Activated T-helper 17 cell treated with anti-CD3 and anti-CD28 coated beads, Interleukin-2, amount 50 U/mL, for 72 hours (primary cell): ENCODE data around the gene FOSL2. TPM values are rescaled to one million over a fixed set of nuclear protein-coding genes. Genes with fewer than 3 reads are reported as not detected.
"Not testable (repeated sequence)": the region's sequence is repeated elsewhere in the genome, so short reads cannot be mapped to it uniquely, and the experiment has no call there.

Experiments used
- ATAC-seq: fragments of 150-1000 bp; cut with Tn5 transposase; replicated peaks from 2 replicates; pipeline ENCODE4 v1.10.0; 2021; ENCODE audit warnings: mild to moderate bottlenecking, moderate library complexity
- H3K27ac Mint-ChIP-seq: one replicate; pipeline ENCODE4 v1.8.0; 2022; ENCODE audit warnings: mixed read lengths
- H3K27me3 Mint-ChIP-seq: one replicate; pipeline ENCODE4 v1.8.0; 2022; ENCODE audit warnings: mixed read lengths
- H3K36me3 Mint-ChIP-seq: one replicate; pipeline ENCODE4 v1.8.0; 2022; ENCODE audit warnings: low read depth, mild to moderate bottlenecking, mixed read lengths
- H3K4me1 Mint-ChIP-seq: one replicate; pipeline ENCODE4 v1.8.0; 2022; ENCODE audit warnings: mixed read lengths
- H3K4me3 Mint-ChIP-seq: one replicate; pipeline ENCODE4 v1.8.0; 2022; ENCODE audit warnings: mild to moderate bottlenecking, mixed read lengths
- H3K9me3 Mint-ChIP-seq: one replicate; pipeline ENCODE4 v1.8.0; 2022; ENCODE audit warnings: mixed read lengths
- total RNA-seq, 2 donors: library from RNA; stranded (reverse); gene quantifications; one replicate each; pipeline ENCODE4 v1.2.3, GENCODE V29; 2022

FOSL2 gene
- total RNA-seq, 2 donors from 2014 or later: 90.9 to 214 TPM

GRCh38 chr2:28361991-28362710 lies 30.5 kb upstream of the FOSL2 start:
- peak overlapping the region; percentile 21 for H3K4me3 Mint-ChIP-seq
- peak overlapping the region; percentile 5 for H3K27ac Mint-ChIP-seq
- H3K36me3 Mint-ChIP-seq: peaks cover 6% of the 10 kb centered on the region
- ATAC-seq: no peak
- H3K9me3 Mint-ChIP-seq: no peaks in the 10 kb centered on the region
- H3K4me1 Mint-ChIP-seq: peaks cover 40% of the 10 kb centered on the region
- H3K27me3 Mint-ChIP-seq: no peaks in the 10 kb centered on the region

- H3K9me3 Mint-ChIP-seq: no peaks in the 10 kb centered on the region
- H3K36me3 Mint-ChIP-seq: peaks cover 6% of the 10 kb centered on the region
- H3K4me1 Mint-ChIP-seq: peaks cover 45% of the 10 kb centered on the region
- peak overlapping the region; percentile 31 for H3K4me3 Mint-ChIP-seq
- peak overlapping the region; percentile 48 for H3K27ac Mint-ChIP-seq
- ATAC-seq: no peak
- no peaks in the 10 kb centered on the region for H3K27me3 Mint-ChIP-seq
Measured at GRCh38 chr2:28362991-28363521, 29.6 kb upstream of the FOSL2 start.

- H3K4me3 Mint-ChIP-seq: peak overlapping the region; percentile 31
- no peaks in the 10 kb centered on the region for H3K27me3 Mint-ChIP-seq
- no peaks in the 10 kb centered on the region for H3K9me3 Mint-ChIP-seq
- no peak for ATAC-seq
- peaks cover 6% of the 10 kb centered on the region for H3K36me3 Mint-ChIP-seq
- H3K4me1 Mint-ChIP-seq: peaks cover 45% of the 10 kb centered on the region
- H3K27ac Mint-ChIP-seq: peak overlapping the region; percentile 62
Measured at GRCh38 chr2:28363686-28364280, 28.9 kb upstream of the FOSL2 start.

- Mint-ChIP-seq H3K4me3 (no peak overlapping the region), H3K9me3 (no peaks in the 10 kb centered on the region), H3K36me3 (no peaks in the 10 kb centered on the region), H3K27ac (peak overlapping the region; percentile 62), H3K27me3 (no peaks in the 10 kb centered on the region), H3K4me1 (peaks cover 37% of the 10 kb centered on the region)
- ATAC-seq: no peak
Measured at GRCh38 chr2:28364610-28365009, 28.0 kb upstream of the FOSL2 start.

GRCh38 chr2:28365158-28365557 lies 27.5 kb upstream of the FOSL2 start:
- Mint-ChIP-seq H3K4me1 (peaks cover 37% of the 10 kb centered on the region), H3K9me3 (no peaks in the 10 kb centered on the region), H3K27ac (peak overlapping the region; percentile 62), H3K27me3 (no peaks in the 10 kb centered on the region), H3K36me3 (no peaks in the 10 kb centered on the region), H3K4me3 (no peak overlapping the region)
- no peak for ATAC-seq

- Mint-ChIP-seq H3K4me1 (peaks cover 31% of the 10 kb centered on the region), H3K9me3 (no peaks in the 10 kb centered on the region), H3K4me3 (peak overlapping the region; percentile 68), H3K27ac (peak overlapping the region; percentile 86), H3K27me3 (no peaks in the 10 kb centered on the region), H3K36me3 (no peaks in the 10 kb centered on the region)
- ATAC-seq: no peak
Measured at GRCh38 chr2:28366149-28366495, 26.5 kb upstream of the FOSL2 start.

GRCh38 chr2:28366496-28367282 lies 26.0 kb upstream of the FOSL2 start:
- ATAC-seq: peak; percentile 92
- Mint-ChIP-seq H3K4me3 (peak overlapping the region; percentile 68), H3K36me3 (no peaks in the 10 kb centered on the region), H3K4me1 (peaks cover 28% of the 10 kb centered on the region), H3K27me3 (no peaks in the 10 kb centered on the region), H3K27ac (peak overlapping the region; percentile 86), H3K9me3 (no peaks in the 10 kb centered on the region)

- H3K36me3 Mint-ChIP-seq: no peaks in the 10 kb centered on the region
- H3K27me3 Mint-ChIP-seq: no peaks in the 10 kb centered on the region
- H3K4me3 Mint-ChIP-seq: peak overlapping the region; percentile 68
- ATAC-seq: no peak
- H3K9me3 Mint-ChIP-seq: no peaks in the 10 kb centered on the region
- H3K4me1 Mint-ChIP-seq: peaks cover 23% of the 10 kb centered on the region
- H3K27ac Mint-ChIP-seq: peak overlapping the region; percentile 86
Measured at GRCh38 chr2:28367667-28368356, 24.8 kb upstream of the FOSL2 start.

GRCh38 chr2:28368357-28368798 lies 24.3 kb upstream of the FOSL2 start:
- H3K4me1 Mint-ChIP-seq: peaks cover 23% of the 10 kb centered on the region
- H3K4me3 Mint-ChIP-seq: no peak overlapping the region
- no peaks in the 10 kb centered on the region for H3K36me3 Mint-ChIP-seq
- H3K27me3 Mint-ChIP-seq: no peaks in the 10 kb centered on the region
- no peaks in the 10 kb centered on the region for H3K9me3 Mint-ChIP-seq
- no peak overlapping the region for H3K27ac Mint-ChIP-seq
- no peak for ATAC-seq

GRCh38 chr2:28369358-28369757 lies 23.3 kb upstream of the FOSL2 start:
- Mint-ChIP-seq H3K4me1 (peaks cover 23% of the 10 kb centered on the region), H3K36me3 (no peaks in the 10 kb centered on the region), H3K9me3 (no peaks in the 10 kb centered on the region), H3K4me3 (no peak overlapping the region), H3K27me3 (no peaks in the 10 kb centered on the region), H3K27ac (peak overlapping the region; percentile 42)
- ATAC-seq: no peak

GRCh38 chr2:28370354-28370753 lies 22.3 kb upstream of the FOSL2 start:
- no peak for ATAC-seq
- no peaks in the 10 kb centered on the region for H3K27me3 Mint-ChIP-seq
- no peak overlapping the region for H3K27ac Mint-ChIP-seq
- peaks cover 16% of the 10 kb centered on the region for H3K4me1 Mint-ChIP-seq
- H3K9me3 Mint-ChIP-seq: no peaks in the 10 kb centered on the region
- H3K36me3 Mint-ChIP-seq: no peaks in the 10 kb centered on the region
- no peak overlapping the region for H3K4me3 Mint-ChIP-seq

GRCh38 chr2:28371728-28372127 lies 20.9 kb upstream of the FOSL2 start:
- not testable (repeated sequence) for H3K9me3 Mint-ChIP-seq, H3K36me3 Mint-ChIP-seq, H3K4me1 Mint-ChIP-seq

GRCh38 chr2:28373854-28374253 lies 18.8 kb upstream of the FOSL2 start:
- Mint-ChIP-seq H3K4me3 (no peak overlapping the region), H3K27me3 (no peaks in the 10 kb centered on the region), H3K27ac (no peak overlapping the region), H3K36me3 (no peaks in the 10 kb centered on the region), H3K9me3 (no peaks in the 10 kb centered on the region), H3K4me1 (peaks cover under 1% of the 10 kb centered on the region)
- no peak for ATAC-seq

More at GRCh38 chr2:28371728-28372127, 20.9 kb upstream of the FOSL2 start:
- H3K27me3 Mint-ChIP-seq, ATAC-seq, H3K4me3 Mint-ChIP-seq, H3K27ac Mint-ChIP-seq: not testable (repeated sequence)

GRCh38 chr2:28374331-28374730 lies 18.3 kb upstream of the FOSL2 start:
- H3K9me3 Mint-ChIP-seq: no peaks in the 10 kb centered on the region
- no peak for ATAC-seq
- H3K4me1 Mint-ChIP-seq: peaks cover 5% of the 10 kb centered on the region
- H3K27me3 Mint-ChIP-seq: no peaks in the 10 kb centered on the region
- no peaks in the 10 kb centered on the region for H3K36me3 Mint-ChIP-seq
- H3K4me3 Mint-ChIP-seq: no peak overlapping the region
- H3K27ac Mint-ChIP-seq: no peak overlapping the region
